NOMO-1 treated with dmso at 0.1 percent for 144 hours (cell line): ENCODE results near the gene COLEC12.

Experiments
- DNase-seq: peaks from one replicate; lab custom pipeline; 2025; ENCODE audit not compliant: unreplicated experiment; lab: John Stamatoyannopoulos, UW

COLEC12 gene

GRCh38 chr18:500632-501405 is at the start of gene COLEC12:
Gene COLEC12 (minus strand): TSS chr18:500701. CDS start chr18:500514, 187 bp downstream.
- no peak for DNase-seq

GRCh38 chr18:549967-550366 is 49.5 kb upstream of the COLEC12 start:
- no peak for DNase-seq

- DNase-seq, result no peak
Observed at GRCh38 chr18:543447-544078, 43.1 kb upstream of the COLEC12 start.

GRCh38 chr18:533995-534601 is 33.6 kb upstream of the COLEC12 start:
- DNase-seq, result no peak

GRCh38 chr18:532632-533031 is 32.1 kb upstream of the COLEC12 start:
- no peak for DNase-seq

GRCh38 chr18:532018-532417 is 31.5 kb upstream of the COLEC12 start:
- DNase-seq, result no peak

- DNase-seq, result no peak
Observed at GRCh38 chr18:527146-527545, 26.6 kb upstream of the COLEC12 start.

GRCh38 chr18:526681-527080 is 26.2 kb upstream of the COLEC12 start:
- DNase-seq, result no peak

- DNase-seq, result no peak
Observed at GRCh38 chr18:525036-525797, 24.7 kb upstream of the COLEC12 start.

GRCh38 chr18:524466-524865 is 24.0 kb upstream of the COLEC12 start:
- no peak for DNase-seq

GRCh38 chr18:523561-523960 is 23.1 kb upstream of the COLEC12 start:
- DNase-seq, result no peak

GRCh38 chr18:519019-519879 is 18.7 kb upstream of the COLEC12 start:
- DNase-seq, result peak; percentile 56

GRCh38 chr18:518081-518480 is 17.6 kb upstream of the COLEC12 start:
- no peak for DNase-seq

GRCh38 chr18:515838-516237 is 15.3 kb upstream of the COLEC12 start:
- no peak for DNase-seq

- no peak for DNase-seq
Observed at GRCh38 chr18:515156-515815, 14.8 kb upstream of the COLEC12 start.

- no peak for DNase-seq
Observed at GRCh38 chr18:513826-514530, 13.5 kb upstream of the COLEC12 start.

- DNase-seq, result no peak
Observed at GRCh38 chr18:512957-513356, 12.5 kb upstream of the COLEC12 start.

GRCh38 chr18:508835-509234 is 8.3 kb upstream of the COLEC12 start:
- no peak for DNase-seq

GRCh38 chr18:507636-508035 is 7.1 kb upstream of the COLEC12 start:
- no peak for DNase-seq
